Myocyte (in vitro differentiated cells): ENCODE results near the gene ADGRL1. TPM values are rescaled to one million over a fixed set of nuclear protein-coding genes. Genes with fewer than 3 reads are reported as not detected.
"Not testable (repeated sequence)": the region's sequence is repeated elsewhere in the genome, so short reads cannot be mapped to it uniquely, and the experiment has no call there.

Experiments used
- DNase-seq: peaks from one replicate; pipeline ENCODE4 v3.0.0-alpha.2; 2012; ENCODE audit warnings: low read depth
- total RNA-seq: library from RNA; depleted of rRNA; stranded (reverse); fragments of >200 nt; gene quantifications from 2 replicates; pipeline ENCODE4 v1.2.3, GENCODE V29; 2014

Gene ADGRL1
- total RNA-seq, 1 donor from 2014 or later = 1.1 TPM

GRCh38 chr19:14195216-14195615 lies 10.8 kb downstream of the ADGRL1 start:
- DNase-seq = not testable (repeated sequence)

GRCh38 chr19:14189415-14189814 lies 16.6 kb downstream of the ADGRL1 start:
- no peak for DNase-seq

- not testable (repeated sequence) for DNase-seq
Observed at GRCh38 chr19:14188086-14188485, 17.9 kb downstream of the ADGRL1 start.

- DNase-seq = no peak
Observed at GRCh38 chr19:14187561-14187960, 18.4 kb downstream of the ADGRL1 start.

GRCh38 chr19:14186684-14187083 lies 19.3 kb downstream of the ADGRL1 start:
- not testable (repeated sequence) for DNase-seq

- DNase-seq = not testable (repeated sequence)
Observed at GRCh38 chr19:14185691-14186090, 20.3 kb downstream of the ADGRL1 start.

GRCh38 chr19:14185158-14185557 lies 20.8 kb downstream of the ADGRL1 start:
- no peak for DNase-seq

GRCh38 chr19:14183741-14184350 lies 22.1 kb downstream of the ADGRL1 start:
- DNase-seq = no peak

- DNase-seq = no peak
Observed at GRCh38 chr19:14182476-14182875, 23.5 kb downstream of the ADGRL1 start.

- no peak for DNase-seq
Observed at GRCh38 chr19:14181906-14182305, 24.1 kb downstream of the ADGRL1 start.

GRCh38 chr19:14181199-14181598 lies 24.8 kb downstream of the ADGRL1 start:
- not testable (repeated sequence) for DNase-seq

GRCh38 chr19:14177496-14178074 lies 28.4 kb downstream of the ADGRL1 start:
- DNase-seq = no peak

GRCh38 chr19:14175351-14175792 lies 30.6 kb downstream of the ADGRL1 start:
- DNase-seq = no peak

- DNase-seq = no peak
Observed at GRCh38 chr19:14174883-14175282, 31.1 kb downstream of the ADGRL1 start.

- no peak for DNase-seq
Observed at GRCh38 chr19:14168993-14169392, 37.0 kb downstream of the ADGRL1 start.

GRCh38 chr19:14168259-14168972 lies 37.6 kb downstream of the ADGRL1 start:
- no peak for DNase-seq

GRCh38 chr19:14167576-14168138 lies 38.3 kb downstream of the ADGRL1 start:
- no peak for DNase-seq

- no peak for DNase-seq
Observed at GRCh38 chr19:14166999-14167575, 38.9 kb downstream of the ADGRL1 start.

GRCh38 chr19:14165990-14166830 lies 39.8 kb downstream of the ADGRL1 start:
- peak; percentile 21 for DNase-seq

- DNase-seq = no peak
Observed at GRCh38 chr19:14164724-14165493, 41.1 kb downstream of the ADGRL1 start.
